Spleen (tissue), 11 donors: ENCODE results near the gene INO80. TPM values are rescaled to one million over a fixed set of nuclear protein-coding genes. Genes with fewer than 3 reads are reported as not detected.
A peak's percentile ranks its signal among the peaks of the same experiment; 100 is the strongest.

Experiments used
- DNase-seq: peaks from one replicate; pipeline ENCODE4 v3.0.0-alpha.2; 2020
- H3K27ac ChIP-seq, 8 donors: fragments of 200-600 bp; sonication (generic) in 7 of 8; 1 replicate in 4 of 8; 2 replicates in 4 of 8; pipeline versions ENCODE4 v1.5.0 to v1.8.0; 2016 to 2021; ENCODE audit warnings: inconsistent platforms in 4 of 8, mild to moderate bottlenecking in 4 of 8, moderate library complexity in 1 of 8
- H3K27me3 ChIP-seq, 7 donors: fragments of 200-600 bp; sonication (generic) in 6 of 7; replicated peaks in 1 of 7; 1 replicate in 4 of 7; 2 replicates in 3 of 7; pipeline versions ENCODE4 v1.5.0 to v1.8.0; 2016 to 2021; ENCODE audit warnings: inconsistent platforms in 3 of 7, mild to moderate bottlenecking in 1 of 7
- H3K36me3 ChIP-seq, 6 donors: fragments of 200-600 bp; sonication (generic) in 5 of 6; 1 replicate in 4 of 6; 2 replicates in 2 of 6; pipeline versions ENCODE4 v1.5.0 to v1.8.0; 2016 to 2021; ENCODE audit warnings: inconsistent platforms in 2 of 6
- H3K4me1 ChIP-seq, 6 donors: fragments of 200-600 bp; sonication (generic) in 5 of 6; 1 replicate in 3 of 6; 2 replicates in 3 of 6; pipeline versions ENCODE4 v1.5.0 to v1.8.0; 2016 to 2021; ENCODE audit warnings: inconsistent platforms in 3 of 6
- H3K4me3 ChIP-seq, 8 donors: fragments of 200-600 bp; sonication (generic) in 7 of 8; 1 replicate in 4 of 8; 2 replicates in 4 of 8; pipeline versions ENCODE4 v1.5.0 to v1.8.0; 2016 to 2021; ENCODE audit warnings: inconsistent platforms in 4 of 8, mild to moderate bottlenecking in 4 of 8, moderate library complexity in 2 of 8
- H3K9me3 ChIP-seq, 8 donors: fragments of 200-600 bp; sonication (generic) in 7 of 8; 1 replicate in 4 of 8; 2 replicates in 4 of 8; pipeline versions ENCODE4 v1.5.0 to v1.8.0; 2016 to 2021; ENCODE audit warnings: inconsistent platforms in 4 of 8
- CTCF ChIP-seq, 11 experiments: fragments of 200-600 bp in 7 of 11; fragments of 450-650 bp in 4 of 11; sonication (generic) in 4 of 11; IDR thresholded peaks in 8 of 11; conservative IDR thresholded peaks in 3 of 11; 1 replicate in 7 of 11; 2 replicates in 4 of 11; pipeline versions ENCODE4 v1.4.0 to v1.8.0; 2016 to 2021; ENCODE audit warnings: antibody characterized with exemption in 11 of 11, inconsistent platforms in 4 of 11, mild to moderate bottlenecking in 1 of 11
- POLR2A ChIP-seq, 3 donors: fragments of 450-650 bp; IDR thresholded peaks; one replicate each; pipeline ENCODE4 v1.5.1; 2017; ENCODE audit warnings: antibody characterized with exemption in 3 of 3, mild to moderate bottlenecking in 1 of 3
- POLR2AphosphoS5 ChIP-seq, 3 donors: sonication (generic); formaldehyde crosslinking; IDR thresholded peaks; one replicate each; pipeline ENCODE4 v1.5.1; 2017; ENCODE audit warnings: antibody characterized with exemption in 3 of 3
- WGBS, 5 donors: extraction: QIAGEN DNeasy Blood & Tissue Kit in 3 of 5; methylation state at CpG; one replicate each; pipeline versions ENCODE4 v1.1.5 to v1.1.7; 2013 to 2018; 5-methylcytosine and 5-hydroxymethylcytosine counted together
- intact Hi-C: fragments of 100-400 bp; cut with DNase I; formaldehyde crosslinking; loops from one replicate; pipeline ENCODE4 v1.15.0; 2023; ENCODE audit warnings: low total_unique reads
- polyA plus RNA-seq, 3 donors: library from polyadenylated mRNA; stranded (reverse); fragments of 200-250 nt; gene quantifications; one replicate each; pipeline ENCODE4 v1.2.1, GENCODE V29; 2013
- total RNA-seq, 7 donors: library from RNA; depleted of rRNA in 3 of 7; stranded (reverse); fragments of >200 nt in 3 of 7; fragmentation: NEBNext Ultra II Directional in 4 of 7; extraction: Animal tissue kit (Norgen Biotek cat#: 25700) in 4 of 7; gene quantifications; one replicate each; pipeline versions ENCODE4 v1.1.0 to v1.2.1, GENCODE V29; 2016 to 2021
- donor health status: healthy with polysubstance abuse.
- donor health status: DM: no; HTN: no; CAD: no; lungs with moderate emphysema.
- donor health status: DM: no; HTN: no; CAD: no.
- donor health status: Bipolar disorder and iron deficiency.
- donor health status: healthy.
- donor health status: DM: no; HTN: no; CAD: no.
- donor health status: DM: yes; HTN: yes; CAD: no.

Gene INO80
- total and polyA plus RNA-seq, 10 donors, result 5.2 to 39.4 (median 25.9) TPM

DNA sequence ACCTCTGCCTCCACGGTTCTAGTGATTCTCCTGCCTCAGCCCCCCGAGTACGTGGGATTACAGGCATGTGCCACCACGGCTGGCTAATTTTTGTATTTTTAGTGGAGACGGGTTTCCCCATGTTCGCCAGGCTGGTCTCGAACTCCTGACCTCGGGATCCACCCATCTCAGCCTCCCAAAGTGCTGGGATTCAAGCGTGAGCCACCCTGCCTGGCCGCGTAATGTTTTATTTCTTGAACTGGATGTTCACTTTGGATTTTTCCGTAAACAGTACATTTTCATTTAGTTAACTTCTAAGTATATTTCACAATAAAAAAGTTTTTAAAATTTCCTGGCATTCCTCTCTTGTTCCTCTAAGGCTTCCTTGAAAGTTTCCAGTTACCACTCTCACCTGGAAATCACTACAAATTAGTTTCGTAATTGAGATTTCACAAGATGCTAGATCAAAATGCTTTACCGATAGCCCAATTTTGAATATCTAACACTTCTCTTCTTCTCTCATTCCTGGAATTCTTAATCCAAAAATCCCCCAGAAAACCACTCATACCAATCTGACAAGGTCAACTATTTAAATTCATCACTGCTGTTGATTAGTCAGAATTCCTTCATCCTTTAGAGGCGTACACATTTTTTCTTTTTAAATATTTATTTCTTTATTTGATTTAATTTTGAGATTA, 44.7 kb upstream of the INO80 start:
- intact Hi-C loops, result no loop called here
- peaks cover 0 to 11% (median 3%) of the 10 kb centered on the region in 6 donors for H3K4me1 ChIP-seq
- H3K36me3 ChIP-seq, result no peaks in the 10 kb centered on the region
- H3K9me3 ChIP-seq, result no peaks in the 10 kb centered on the region
- no peak overlapping the region for H3K4me3 ChIP-seq
- no peak for TF ChIP-seq POLR2AphosphoS5 (IDR thresholded peaks at IDR 0.05)
- no peak for TF ChIP-seq POLR2A (IDR thresholded peaks at IDR 0.05)
- no peak for TF ChIP-seq CTCF (IDR thresholded peaks at IDR 0.05 in 8 of 11, conservative IDR thresholded peaks at IDR 0.05 in 3 of 11)
- DNase-seq, result no peak
- no peaks in the 10 kb centered on the region for H3K27me3 ChIP-seq
- H3K27ac ChIP-seq, result peak overlapping the region in 7 of 8 donors; percentile 49 to 66 (median 58)
- 63 to 80% (median 79%) methylated on average over 15 of the region's 15 CpGs for WGBS, 5 donors

DNA sequence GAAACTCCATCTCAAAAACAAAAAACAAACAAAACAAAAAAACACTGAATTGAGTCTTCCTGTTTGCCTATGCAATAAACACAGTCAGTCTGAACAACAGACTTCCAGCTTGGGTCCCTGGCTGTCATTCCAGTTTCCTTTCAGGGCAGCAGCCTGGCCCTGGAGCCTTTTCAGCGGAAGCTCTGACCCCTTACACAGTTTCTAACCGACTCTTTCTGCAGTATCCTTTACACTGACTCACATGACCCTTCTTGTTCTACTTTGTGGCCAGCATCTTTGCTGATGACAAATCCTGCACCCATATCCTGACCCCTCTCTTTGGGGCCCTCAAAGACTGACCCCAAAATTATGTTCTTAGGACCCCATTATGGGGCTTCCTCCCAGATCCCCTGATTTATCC, 38.3 kb upstream of the INO80 start:
- 53 to 69% (median 65%) methylated on average over 2 of the region's 2 CpGs for WGBS, 5 donors
- Histone ChIP-seq H3K9me3 (no peaks in the 10 kb centered on the region), H3K27ac (peak overlapping the region in 4 of 8 donors; percentile 26 to 36 (median 33)), H3K4me1 (no peaks in the 10 kb centered on the region), H3K4me3 (no peak overlapping the region), H3K36me3 (no peaks in the 10 kb centered on the region), H3K27me3 (no peaks in the 10 kb centered on the region)
- no peak for DNase-seq
- TF ChIP-seq CTCF (IDR thresholded peaks at IDR 0.05 in 8 of 11, conservative IDR thresholded peaks at IDR 0.05 in 3 of 11), result no peak
- TF ChIP-seq POLR2A (IDR thresholded peaks at IDR 0.05), result no peak
- no peak for TF ChIP-seq POLR2AphosphoS5 (IDR thresholded peaks at IDR 0.05)
- intact Hi-C loops, result no loop called here

DNA sequence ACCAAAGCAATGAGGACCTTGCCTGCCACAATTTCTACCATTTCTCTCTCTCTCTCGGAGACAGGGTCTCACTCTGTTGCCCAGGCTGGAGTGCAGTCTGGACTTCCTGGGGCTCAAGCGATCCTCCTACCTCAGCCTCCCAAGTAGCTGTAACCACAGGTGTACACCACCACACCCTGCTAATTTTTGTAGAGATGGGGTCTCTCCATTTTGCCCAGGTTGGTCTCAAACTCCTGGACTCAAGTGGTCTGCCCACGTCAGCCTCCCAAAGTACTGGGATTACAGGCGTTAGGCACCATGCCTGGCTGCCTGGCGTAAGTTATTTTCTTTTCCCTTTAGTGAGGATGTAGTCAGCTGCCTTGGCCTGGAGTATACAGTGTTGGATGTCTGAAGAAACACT, 37.7 kb upstream of the INO80 start:
- H3K4me1 ChIP-seq, result no peaks in the 10 kb centered on the region
- H3K4me3 ChIP-seq, result no peak overlapping the region
- no peaks in the 10 kb centered on the region for H3K36me3 ChIP-seq
- TF ChIP-seq CTCF (IDR thresholded peaks at IDR 0.05 in 8 of 11, conservative IDR thresholded peaks at IDR 0.05 in 3 of 11), result no peak
- no peak for TF ChIP-seq POLR2AphosphoS5 (IDR thresholded peaks at IDR 0.05)
- no peak for TF ChIP-seq POLR2A (IDR thresholded peaks at IDR 0.05)
- no peaks in the 10 kb centered on the region for H3K9me3 ChIP-seq
- DNase-seq, result no peak
- peak overlapping the region in 4 of 8 donors; percentile 26 to 36 (median 33) for H3K27ac ChIP-seq
- no peaks in the 10 kb centered on the region for H3K27me3 ChIP-seq
- intact Hi-C loops, result no loop called here
- 89 to 98% (median 91%) methylated on average over 5 of the region's 5 CpGs for WGBS, 5 donors

DNA sequence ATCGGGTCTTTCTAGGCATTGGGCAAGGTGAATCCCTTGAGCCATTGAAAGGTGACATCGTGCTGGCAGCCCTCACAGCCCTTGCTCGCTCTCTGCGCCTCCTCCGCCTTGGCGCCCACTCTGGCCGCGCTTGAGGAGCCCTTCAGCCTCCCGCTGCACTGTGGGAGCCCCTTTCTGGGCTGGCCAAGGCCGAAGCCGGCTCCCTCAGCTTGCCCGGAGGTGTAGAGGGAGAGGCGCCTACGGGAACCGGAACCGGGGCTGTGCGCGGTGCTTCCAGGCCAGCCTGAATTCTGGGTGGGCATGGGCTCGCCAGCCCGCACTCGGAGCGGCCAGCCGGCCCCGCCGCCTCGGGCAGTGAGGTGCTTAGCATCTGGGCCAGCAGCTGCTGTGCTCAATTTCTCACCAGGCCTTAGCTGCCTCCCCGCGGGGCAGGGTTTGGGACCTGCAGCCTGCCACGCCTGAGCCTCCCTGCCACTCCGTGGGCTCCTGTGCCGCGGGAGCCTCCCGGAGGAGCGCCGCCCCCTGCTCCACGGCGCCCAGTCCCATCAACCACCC, 35.4 kb upstream of the INO80 start:
- intact Hi-C loops, result no loop called here
- Histone ChIP-seq H3K27me3 (no peaks in the 10 kb centered on the region), H3K27ac (no peak overlapping the region), H3K4me1 (no peaks in the 10 kb centered on the region), H3K36me3 (no peaks in the 10 kb centered on the region), H3K4me3 (no peak overlapping the region), H3K9me3 (no peaks in the 10 kb centered on the region)
- DNase-seq, result no peak
- WGBS, 5 donors, result 94 to 98% (median 97%) methylated on average over 22 to 37 of the region's 37 CpGs
- TF ChIP-seq POLR2AphosphoS5 (IDR thresholded peaks at IDR 0.05) (no peak), CTCF (IDR thresholded peaks at IDR 0.05 in 8 of 11, conservative IDR thresholded peaks at IDR 0.05 in 3 of 11) (no peak), POLR2A (IDR thresholded peaks at IDR 0.05) (no peak)
